ENCODE measurements around the gene CPB2.

CPB2 gene

GRCh38 chr13:46100191-46100815 is 4.5 kb downstream of the CPB2 start:
- peak; percentile 47 for DNase-seq (ENCODE audit: low read depth)
- TF ChIP-seq CTCF (IDR thresholded peaks at IDR 0.05; ENCODE audit: insufficient read depth, low read depth, low read length, missing control alignments), result no peak
- H3K4me3 ChIP-seq (ENCODE audit: low read depth, low read length), result no peak overlapping the region

GRCh38 chr13:46097663-46098062 is 7.2 kb downstream of the CPB2 start:
- no peak for DNase-seq (ENCODE audit: low read depth)
- no peak overlapping the region for H3K4me3 ChIP-seq (ENCODE audit: low read depth, low read length)
- no peak for TF ChIP-seq CTCF (IDR thresholded peaks at IDR 0.05; ENCODE audit: insufficient read depth, low read depth, low read length, missing control alignments)

GRCh38 chr13:46097015-46097414 is 7.8 kb downstream of the CPB2 start:
- no peak for TF ChIP-seq CTCF (IDR thresholded peaks at IDR 0.05; ENCODE audit: insufficient read depth, low read depth, low read length, missing control alignments)
- no peak overlapping the region for H3K4me3 ChIP-seq (ENCODE audit: low read depth, low read length)
- no peak for DNase-seq (ENCODE audit: low read depth)

- H3K4me3 ChIP-seq (ENCODE audit: low read depth, low read length), result no peak overlapping the region
- DNase-seq (ENCODE audit: low read depth), result no peak
- TF ChIP-seq CTCF (IDR thresholded peaks at IDR 0.05; ENCODE audit: insufficient read depth, low read depth, low read length, missing control alignments), result no peak
Measured at GRCh38 chr13:46094478-46094877, 10.4 kb downstream of the CPB2 start.

- DNase-seq (ENCODE audit: low read depth), result no peak
- TF ChIP-seq CTCF (IDR thresholded peaks at IDR 0.05; ENCODE audit: insufficient read depth, low read depth, low read length, missing control alignments), result no peak
- no peak overlapping the region for H3K4me3 ChIP-seq (ENCODE audit: low read depth, low read length)
Measured at GRCh38 chr13:46088821-46089562, 15.8 kb downstream of the CPB2 start.

GRCh38 chr13:46087481-46087880 is 17.4 kb downstream of the CPB2 start:
- H3K4me3 ChIP-seq (ENCODE audit: low read depth, low read length), result no peak overlapping the region
- TF ChIP-seq CTCF (IDR thresholded peaks at IDR 0.05; ENCODE audit: insufficient read depth, low read depth, low read length, missing control alignments), result no peak
- DNase-seq (ENCODE audit: low read depth), result no peak
